H1 (cell line): ENCODE data around the gene TXNRD2. TPM values are rescaled to one million over a fixed set of nuclear protein-coding genes. Genes with fewer than 3 reads are reported as not detected.

Source experiments
- CTCF ChIA-PET: fragments of 300-600 bp; sonication (Branson Sonifier 250); formaldehyde crosslinking; loops from one replicate; lab custom pipeline; 2021; ENCODE audit not compliant: partially characterized antibody; lab: Charles Lee
- POLR2A ChIA-PET: fragments of 300-600 bp; sonication (Branson Sonifier 250); formaldehyde crosslinking; loops from one replicate; lab custom pipeline; 2021; ENCODE audit warnings: inconsistent platforms; ENCODE audit not compliant: partially characterized antibody; lab: Charles Lee
- DNase-seq, 2 experiments: peaks; one replicate each; pipeline versions ENCODE4 v3.0.0 to v3.0.0-alpha.2; 2010 to 2022; ENCODE audit warnings: low spot score in 2 of 2, low read depth in 1 of 2, mixed read lengths in 1 of 2
- FAIRE-seq: peaks from 2 replicates; lab custom pipeline; 2011; peaks lifted over from hg19 to GRCh38; lab: Jason Lieb, UNC
- H2AFZ ChIP-seq: 2 replicates; pipeline ENCODE4 v1.8.1; 2012; ENCODE audit warnings: low read length, inconsistent platforms
- H2AK5ac ChIP-seq: 2 replicates; pipeline ENCODE4 v1.6.1; 2013; ENCODE audit warnings: low read depth, low read length
- H2BK120ac ChIP-seq: replicated peaks from 2 replicates; pipeline ENCODE3; 2013; ENCODE audit warnings: low read depth, low read length, inconsistent platforms
- H2BK12ac ChIP-seq: 2 replicates; pipeline ENCODE4 v1.6.1; 2013; ENCODE audit warnings: low read depth, low read length
- H2BK15ac ChIP-seq: 2 replicates; pipeline ENCODE4 v1.6.1; 2013; ENCODE audit warnings: low read length
- H2BK20ac ChIP-seq: 2 replicates; pipeline ENCODE4 v1.6.1; 2013; ENCODE audit warnings: low read length
- H2BK5ac ChIP-seq: 2 replicates; pipeline ENCODE4 v1.6.1; 2013; ENCODE audit warnings: low read depth, low read length
- H3K14ac ChIP-seq: 2 replicates; pipeline ENCODE4 v1.6.1; 2013; ENCODE audit warnings: inconsistent platforms; ENCODE audit not compliant: insufficient read length
- H3K18ac ChIP-seq: 2 replicates; pipeline ENCODE4 v1.6.1; 2013; ENCODE audit warnings: low read length; ENCODE audit errors: extremely low read depth
- H3K23ac ChIP-seq: 2 replicates; pipeline ENCODE4 v1.6.1; 2013; ENCODE audit warnings: inconsistent platforms; ENCODE audit not compliant: insufficient read length
- H3K23me2 ChIP-seq: 2 replicates; pipeline ENCODE4 v1.6.1; 2013; ENCODE audit warnings: low read depth, low read length
- H3K27ac ChIP-seq: 2 replicates; pipeline ENCODE4 v1.6.1; 2011; ENCODE audit warnings: low read depth, low read length, inconsistent platforms
- H3K27me3 ChIP-seq, 4 experiments: replicated peaks in 1 of 4; 1 replicate in 1 of 4; 2 replicates in 3 of 4; pipeline versions ENCODE4 v1.6.1 to v1.8.1; 2011 to 2013; ENCODE audit warnings: low read length in 3 of 4, mild to moderate bottlenecking in 3 of 4, inconsistent platforms in 2 of 4, mixed read lengths in 2 of 4, moderate library complexity in 1 of 4; ENCODE audit not compliant: control insufficient read depth in 3 of 4, insufficient read depth in 3 of 4; ENCODE audit errors: extremely low read depth in 1 of 4
- H3K36me3 ChIP-seq, 4 experiments: 2 replicates each; pipeline versions ENCODE4 v1.6.1 to v1.8.1; 2011 to 2013; ENCODE audit warnings: mild to moderate bottlenecking in 4 of 4, low read length in 3 of 4, moderate library complexity in 2 of 4, control low read depth in 1 of 4, inconsistent platforms in 1 of 4; ENCODE audit not compliant: insufficient read depth in 4 of 4, control insufficient read depth in 2 of 4
- H3K4ac ChIP-seq: replicated peaks from 2 replicates; pipeline ENCODE3; 2013; ENCODE audit warnings: low read length, low read depth, mixed read lengths, inconsistent platforms; ENCODE audit not compliant: insufficient read length
- H3K4me1 ChIP-seq, 4 experiments: replicated peaks in 1 of 4; 1 replicate in 1 of 4; 2 replicates in 3 of 4; pipeline versions ENCODE4 v1.6.1 to v1.8.1; 2011 to 2013; ENCODE audit warnings: low read length in 3 of 4, inconsistent platforms in 2 of 4, mixed read lengths in 1 of 4; ENCODE audit not compliant: insufficient read depth in 4 of 4, control insufficient read depth in 3 of 4
- H3K4me2 ChIP-seq, 2 experiments: 2 replicates each; pipeline versions ENCODE4 v1.6.1 to v1.8.1; 2011 to 2013; ENCODE audit warnings: low read depth in 2 of 2, low read length in 2 of 2, control low read depth in 1 of 2, inconsistent platforms in 1 of 2, mild to moderate bottlenecking in 1 of 2; ENCODE audit not compliant: insufficient read depth in 1 of 2
- H3K4me3 ChIP-seq, 4 experiments: fragments of 200-600, 300-600 bp in 1 of 4; sonication (generic), shearing (Covaris generic), sonication (Bioruptor Twin) in 1 of 4; 2 replicates each; pipeline versions ENCODE4 v1.5.1 to v1.8.1; 2011 to 2016; ENCODE audit warnings: low read length in 4 of 4, low read depth in 3 of 4, control low read depth in 2 of 4, inconsistent platforms in 2 of 4, mild to moderate bottlenecking in 2 of 4, mixed read lengths in 1 of 4, moderate library complexity in 1 of 4; ENCODE audit not compliant: insufficient read depth in 2 of 4; ENCODE audit errors: extremely low read depth in 1 of 4
- H3K56ac ChIP-seq: replicated peaks from 2 replicates; pipeline ENCODE3; 2013; ENCODE audit warnings: low read depth, mild to moderate bottlenecking, mixed read lengths, low read length, inconsistent platforms; ENCODE audit not compliant: insufficient read length
- H3K79me1 ChIP-seq: 2 replicates; pipeline ENCODE4 v1.6.1; 2013; ENCODE audit warnings: low read depth, low read length, control low read depth
- H3K79me2 ChIP-seq, 2 experiments: 2 replicates each; pipeline versions ENCODE4 v1.6.1 to v1.8.1; 2012 to 2013; ENCODE audit warnings: low read length in 2 of 2, mild to moderate bottlenecking in 2 of 2, inconsistent platforms in 1 of 2; ENCODE audit not compliant: insufficient read depth in 2 of 2, control insufficient read depth in 1 of 2
- H3K9ac ChIP-seq, 4 experiments: replicated peaks in 1 of 4; 1 replicate in 1 of 4; 2 replicates in 3 of 4; pipeline versions ENCODE4 v1.6.1 to v1.8.1; 2011 to 2013; ENCODE audit warnings: low read depth in 3 of 4, low read length in 3 of 4, control low read depth in 2 of 4, mild to moderate bottlenecking in 2 of 4, moderate library complexity in 2 of 4, inconsistent platforms in 1 of 4; ENCODE audit errors: extremely low read depth in 1 of 4
- H3K9me3 ChIP-seq, 2 experiments: 2 replicates each; pipeline versions ENCODE4 v1.6.1 to v1.8.1; 2012 to 2013; ENCODE audit warnings: mild to moderate bottlenecking in 2 of 2, moderate library complexity in 2 of 2, control low read depth in 1 of 2, inconsistent platforms in 1 of 2, low read depth in 1 of 2, low read length in 1 of 2, mixed read lengths in 1 of 2; ENCODE audit not compliant: insufficient read depth in 2 of 2
- H4K20me1 ChIP-seq, 2 experiments: replicated peaks in 1 of 2; 2 replicates each; pipeline versions ENCODE3 to v1.8.1; 2011 to 2013; ENCODE audit warnings: inconsistent platforms in 2 of 2, low read length in 2 of 2, mild to moderate bottlenecking in 1 of 2; ENCODE audit not compliant: insufficient read depth in 2 of 2, control insufficient read depth in 1 of 2
- H4K5ac ChIP-seq: 2 replicates; pipeline ENCODE4 v1.6.1; 2013; ENCODE audit warnings: low read length, low read depth, mixed read lengths, inconsistent platforms; ENCODE audit not compliant: insufficient read length
- H4K8ac ChIP-seq: 2 replicates; pipeline ENCODE4 v1.8.0; 2013; ENCODE audit warnings: mild to moderate bottlenecking, moderate library complexity, low read length, inconsistent platforms; ENCODE audit not compliant: insufficient read depth; ENCODE audit errors: extremely low read depth
- H4K91ac ChIP-seq: replicated peaks from 2 replicates; pipeline ENCODE3; 2013; ENCODE audit warnings: low read length, mixed read lengths, inconsistent platforms; ENCODE audit not compliant: insufficient read length
- ASH2L ChIP-seq: fragments of 200-600, 300-600 bp; sonication (generic); IDR thresholded peaks from one replicate; pipeline ENCODE4 v1.7.1; 2017; ENCODE audit warnings: low read length
- BACH1 ChIP-seq: IDR thresholded peaks from 2 replicates; pipeline ENCODE4 v1.6.1; 2012; ENCODE audit warnings: low read length, improper control_type of control experiment
- CREB1 ChIP-seq: IDR thresholded peaks from 2 replicates; pipeline ENCODE4 v1.6.1; 2012; ENCODE audit warnings: inconsistent platforms
- EP300 ChIP-seq, 2 experiments: IDR thresholded peaks; 1 replicate in 1 of 2; 2 replicates in 1 of 2; pipeline ENCODE4 v1.6.1; 2011 to 2012; ENCODE audit warnings: low read depth in 2 of 2, low read length in 2 of 2, mild to moderate bottlenecking in 2 of 2, borderline replicate concordance in 1 of 2, inconsistent platforms in 1 of 2, moderate library complexity in 1 of 2
- JUN ChIP-seq: IDR thresholded peaks from 2 replicates; pipeline ENCODE4 v1.6.1; 2011; ENCODE audit warnings: low read depth, mild to moderate bottlenecking, improper control_type of control experiment, low read length
- PHF8 ChIP-seq: fragments of 200-600 bp; sonication (generic); conservative IDR thresholded peaks from 2 replicates; pipeline ENCODE4 v1.7.1; 2012; ENCODE audit warnings: low read depth, mild to moderate bottlenecking, inconsistent platforms, low read length, moderate library complexity
- RAD21 ChIP-seq, 2 experiments: IDR thresholded peaks in 1 of 2; conservative IDR thresholded peaks in 1 of 2; 2 replicates each; pipeline ENCODE4 v1.6.1; 2011; ENCODE audit warnings: low read depth in 2 of 2, low read length in 2 of 2, improper control_type of control experiment in 1 of 2, inconsistent platforms in 1 of 2, mild to moderate bottlenecking in 1 of 2, moderate library complexity in 1 of 2
- RNF2 ChIP-seq: fragments of 200-900, 300-1000 bp; sonication (generic); IDR thresholded peaks from 2 replicates; pipeline ENCODE4 v1.7.1; 2016; ENCODE audit warnings: borderline replicate concordance, low read depth, mild to moderate bottlenecking, antibody characterized with exemption, low read length; ENCODE audit not compliant: poor library complexity, severe bottlenecking; ENCODE audit errors: missing control alignments
- TBP ChIP-seq: IDR thresholded peaks from 2 replicates; pipeline ENCODE4 v1.6.1; 2011; ENCODE audit warnings: low read depth, low read length, improper control_type of control experiment
- TCF12 ChIP-seq: IDR thresholded peaks from 2 replicates; pipeline ENCODE4 v1.6.1; 2011; ENCODE audit warnings: low read depth, mild to moderate bottlenecking, low read length
- WGBS, 2 experiments: shearing (Covaris generic) in 1 of 2; methylation state at CpG; one replicate each; pipeline versions ENCODE4 v1.1.6 to v1.1.7; 2013 to 2015; ENCODE audit warnings: low lambda C conversion rate in 2 of 2, mixed read lengths in 2 of 2, inconsistent platforms in 1 of 2, low coverage in 1 of 2, missing lambda C conversion rate in 1 of 2; ENCODE audit not compliant: insufficient replicate concordance in 2 of 2, insufficient coverage in 1 of 2, insufficient read length in 1 of 2; ENCODE audit errors: extremely low coverage in 1 of 2, missing lambda C conversion rate in 1 of 2; 5-methylcytosine and 5-hydroxymethylcytosine counted together
- polyA plus RNA-seq, 7 experiments: library from polyadenylated mRNA; depleted of rRNA in 3 of 7; stranded (reverse) in 5 of 7; unstranded in 2 of 7; fragments of >200 nt in 5 of 7; fragments of 200-250 nt in 2 of 7; gene quantifications; 1 replicate in 5 of 7; 2 replicates in 1 of 7; 4 replicates in 1 of 7; pipeline versions ENCODE4 v1.2.1 to v1.2.3, GENCODE V29; 2011 to 2013; ENCODE audit warnings: missing spikeins in 2 of 7, mixed read lengths in 2 of 7
- total RNA-seq: library from RNA; stranded (reverse); fragmentation: NEBNext Ultra II Directional; extraction: Animal tissue kit (Norgen Biotek cat#: 25700); gene quantifications from 2 replicates; pipeline ENCODE4 v1.2.1, GENCODE V29; 2021

Gene TXNRD2
- total and polyA plus RNA-seq, 2 of the 8 experiments (the other 6 are each of a cell fraction or from before 2014, with no cell fraction given), result 14.8 to 21.9 TPM

DNA sequence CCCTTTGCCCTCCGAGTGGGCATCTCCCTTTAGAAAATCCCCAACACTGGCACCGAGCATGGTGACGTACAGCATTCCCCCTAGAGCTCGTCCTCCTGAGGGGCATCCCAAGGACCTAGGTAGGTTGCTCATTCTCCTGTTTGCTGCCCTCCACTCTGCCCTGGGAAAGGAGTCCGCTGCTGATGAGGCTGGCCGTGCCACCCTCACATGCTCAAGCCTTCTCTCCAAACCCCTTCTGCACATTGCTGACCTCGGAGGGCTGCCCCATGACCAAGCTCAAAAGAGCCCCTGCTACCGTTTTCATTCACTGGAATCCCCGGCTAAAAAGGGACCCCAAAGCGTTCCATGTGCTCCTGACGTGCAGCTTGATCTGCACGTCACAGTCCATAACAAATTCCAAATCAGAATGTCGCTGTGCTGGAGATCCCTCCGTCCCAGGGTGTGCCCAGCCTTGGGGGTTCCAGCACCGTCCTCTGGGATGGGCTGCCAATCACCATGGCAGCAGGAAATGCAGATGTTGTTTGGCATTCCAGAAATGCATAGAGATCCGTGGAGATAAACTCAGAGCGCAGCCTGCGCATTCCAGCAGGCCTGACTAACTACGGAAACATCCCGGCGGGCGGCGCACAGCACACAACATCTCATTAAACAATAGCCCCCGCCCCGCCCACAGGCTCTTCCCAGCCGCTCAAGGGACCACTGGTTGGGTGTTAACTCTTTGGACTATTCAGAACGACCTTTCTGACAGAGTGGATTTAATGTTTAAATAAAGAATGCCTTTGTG, 60.6 kb downstream of the TXNRD2 start:
- FAIRE-seq (peak; percentile 73), DNase-seq (peak; percentile 82 to 92)
- peak overlapping the region; percentile 52 to 61 for H3K4me2 ChIP-seq
- peak overlapping the region; percentile 81; the same call in 1 of the 2 replicates for H2BK15ac ChIP-seq
- H2AFZ ChIP-seq, result no peak overlapping the region
- H2BK12ac ChIP-seq, result peak overlapping the region; percentile 100
- POLR2A ChIA-PET, result interaction anchor here (0.7 to 3.9 kb wide), 7 partner anchors 9 to 27 kb away, joined by 3 to 27 read pairs (median 6); no protein-coding TSS in a partner anchor
- peak overlapping the region; percentile 99 for H3K18ac ChIP-seq
- H3K27me3 ChIP-seq, result peaks cover 0 to 3% (median 0%) of the 10 kb centered on the region in 4 experiments; a peak in 1 of 7 replicates
- H3K9ac ChIP-seq, result peak overlapping the region in 2 of 4 experiments; percentile 1 to 37; a peak in 3 of 7 replicates
- H3K4me1 ChIP-seq, result peaks cover 11 to 26% (median 20%) of the 10 kb centered on the region in 4 experiments
- no peaks in the 10 kb centered on the region for H3K9me3 ChIP-seq
- H4K91ac ChIP-seq, result peak overlapping the region; percentile 100
- H4K20me1 ChIP-seq, result no peaks in the 10 kb centered on the region
- H2BK5ac ChIP-seq, result peak overlapping the region; percentile 99
- no peaks in the 10 kb centered on the region for H3K79me2 ChIP-seq
- peak overlapping the region; percentile 48; the same call in 1 of the 2 replicates for H3K27ac ChIP-seq
- H3K4ac ChIP-seq, result peak overlapping the region; percentile 24
- peak overlapping the region; percentile 99; the same call in 1 of the 2 replicates for H2BK20ac ChIP-seq
- peak overlapping the region; percentile 100 for H2AK5ac ChIP-seq
- H4K8ac ChIP-seq, result no peak overlapping the region
- no peak overlapping the region for H3K56ac ChIP-seq
- peak overlapping the region; percentile 52 for H2BK120ac ChIP-seq
- H3K4me3 ChIP-seq, result peak overlapping the region in 1 of 4 experiments; percentile 9; a peak in 2 of 8 replicates
- no peaks in the 10 kb centered on the region; the same call in 1 of the 2 replicates for H3K79me1 ChIP-seq
- no peak overlapping the region for H3K23ac ChIP-seq
- 29% methylated on average over 27 of the region's 27 CpGs; no CpG with 5 or more reads in 1 of the 2 experiments for WGBS, 2 experiments
- CTCF ChIA-PET, result interaction anchor here (0.6 to 3.5 kb wide), 13 partner anchors 9 to 151 kb away, joined by 3 to 10 read pairs (median 3); no protein-coding TSS in a partner anchor
- H3K36me3 ChIP-seq, result 0 out of 8 replicates have a peak, but pooled peaks cover 0 to 2% (median 0%) of the 10 kb centered on the region in 4 experiments
- H4K5ac ChIP-seq, result peak overlapping the region; percentile 0
- H3K14ac ChIP-seq, result no peak overlapping the region
- peaks cover 4% of the 10 kb centered on the region for H3K23me2 ChIP-seq
- peak; percentile 84 for TF ChIP-seq JUN
- TF ChIP-seq PHF8, result no peak
- 0 out of 2 replicates have a peak, but pooled peaks have one; percentile 34 for TF ChIP-seq TCF12
- TF ChIP-seq RAD21 (IDR thresholded peaks at IDR 0.05 in 1 of 2, conservative IDR thresholded peaks at IDR 0.05 in 1 of 2; ENCODE audit: low read depth in 2 of 2, low read length in 2 of 2), result no peak
- no peak for TF ChIP-seq TBP
- 0 out of 2 replicates have a peak, but pooled peaks have one; percentile 41 for TF ChIP-seq CREB1
- no peak for TF ChIP-seq RNF2
- peak in 1 of 2 experiments; percentile 76; a peak in 1 of 3 replicates for TF ChIP-seq EP300 (IDR thresholded peaks at IDR 0.05; ENCODE audit: borderline replicate concordance in 1 of 2, low read depth in 2 of 2, low read length in 2 of 2)
- TF ChIP-seq BACH1, result no peak
- TF ChIP-seq ASH2L, result peak; percentile 32
